ENCODE data around the gene CDS1.
"Not testable (repeated sequence)": the region's sequence is repeated elsewhere in the genome, so short reads cannot be mapped to it uniquely, and the experiment has no call there.

CDS1 gene

DNA sequence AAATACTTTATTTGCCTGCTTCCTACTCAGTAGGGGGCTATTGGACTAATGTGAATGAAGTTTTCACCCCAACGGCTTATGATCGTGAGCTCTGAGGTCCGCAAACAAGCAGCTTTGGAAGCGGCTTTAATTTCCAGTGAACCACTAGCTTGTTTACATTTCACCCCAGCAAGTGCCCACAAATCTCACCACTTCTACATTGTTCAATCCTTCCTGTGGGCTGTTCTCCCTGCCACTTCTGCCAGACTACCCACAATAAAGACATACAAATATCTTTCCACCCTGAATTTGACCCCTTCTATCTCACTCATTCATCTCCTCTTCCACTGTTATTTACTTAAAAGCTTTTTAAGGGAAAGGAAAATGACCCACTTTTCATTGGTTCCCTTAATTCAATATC is 98.0 kb downstream of the CDS1 start:
- H3K9me3 ChIP-seq (ENCODE audit: control insufficient read depth, low read length): no peaks in the 10 kb centered on the region
- peaks cover 3% of the 10 kb centered on the region for H3K4me1 ChIP-seq
- no peak overlapping the region for H3K4me2 ChIP-seq (ENCODE audit: low read length)
- H3K79me2 ChIP-seq: no peaks in the 10 kb centered on the region
- TF ChIP-seq CTCF (IDR thresholded peaks at IDR 0.05): no peak
- H3K36me3 ChIP-seq (ENCODE audit: control insufficient read depth, insufficient read depth, low read length): no peaks in the 10 kb centered on the region
- H2AFZ ChIP-seq: no peak overlapping the region
- H3K4me3 ChIP-seq (ENCODE audit: low read depth, low read length): no peak overlapping the region
- H3K9ac ChIP-seq: no peak overlapping the region
- no peak overlapping the region for H3K27ac ChIP-seq
- no peaks in the 10 kb centered on the region for H3K27me3 ChIP-seq (ENCODE audit: control insufficient read depth, insufficient read depth, low read length)

DNA sequence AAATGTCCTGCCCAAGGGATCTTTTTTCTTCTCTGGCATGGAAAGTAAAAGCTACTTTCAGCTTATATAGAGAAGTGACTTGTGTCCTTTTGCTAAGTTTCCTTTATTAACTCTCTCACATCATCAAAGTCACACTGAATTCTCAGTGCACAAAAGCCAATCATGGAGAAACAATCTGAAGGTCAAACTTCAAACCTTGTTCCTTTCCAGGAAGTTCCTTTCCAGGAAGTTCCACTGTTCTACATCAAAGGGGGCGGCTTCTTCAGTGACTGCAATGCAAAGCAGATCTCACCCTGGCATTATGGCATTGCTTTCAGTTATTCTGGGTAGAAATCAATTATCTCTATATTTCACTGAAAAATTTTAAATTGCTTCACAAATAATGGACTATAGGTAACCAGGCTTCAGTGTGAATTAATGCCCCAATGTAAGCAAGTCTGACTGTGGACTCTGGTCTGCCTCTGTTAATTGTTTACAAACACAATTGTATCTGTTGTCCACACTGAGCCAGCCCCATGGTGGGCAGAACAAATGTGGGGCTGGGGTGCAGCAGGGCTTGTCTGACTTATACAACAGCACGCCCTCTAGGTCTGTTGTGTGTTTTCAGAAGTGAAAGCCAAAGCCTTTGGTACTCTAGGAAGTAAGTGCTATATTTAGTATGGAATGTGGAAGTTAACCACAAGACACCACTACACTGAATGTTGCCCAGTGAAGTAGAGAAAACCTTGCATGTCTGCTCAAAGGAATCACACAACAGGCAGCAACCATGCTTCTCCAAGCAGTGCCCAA is 98.8 kb downstream of the CDS1 start:
- peak overlapping the region; percentile 6 for H3K4me2 ChIP-seq (ENCODE audit: low read length)
- no peaks in the 10 kb centered on the region for H3K79me2 ChIP-seq
- no peaks in the 10 kb centered on the region for H3K27me3 ChIP-seq (ENCODE audit: control insufficient read depth, insufficient read depth, low read length)
- H3K9ac ChIP-seq: no peak overlapping the region
- no peak overlapping the region for H2AFZ ChIP-seq
- H3K9me3 ChIP-seq (ENCODE audit: control insufficient read depth, low read length): no peaks in the 10 kb centered on the region
- H3K4me1 ChIP-seq: no peaks in the 10 kb centered on the region
- no peak for TF ChIP-seq CTCF (IDR thresholded peaks at IDR 0.05)
- H3K36me3 ChIP-seq (ENCODE audit: control insufficient read depth, insufficient read depth, low read length): no peaks in the 10 kb centered on the region
- H3K27ac ChIP-seq: no peak overlapping the region
- H3K4me3 ChIP-seq (ENCODE audit: low read depth, low read length): no peak overlapping the region

DNA sequence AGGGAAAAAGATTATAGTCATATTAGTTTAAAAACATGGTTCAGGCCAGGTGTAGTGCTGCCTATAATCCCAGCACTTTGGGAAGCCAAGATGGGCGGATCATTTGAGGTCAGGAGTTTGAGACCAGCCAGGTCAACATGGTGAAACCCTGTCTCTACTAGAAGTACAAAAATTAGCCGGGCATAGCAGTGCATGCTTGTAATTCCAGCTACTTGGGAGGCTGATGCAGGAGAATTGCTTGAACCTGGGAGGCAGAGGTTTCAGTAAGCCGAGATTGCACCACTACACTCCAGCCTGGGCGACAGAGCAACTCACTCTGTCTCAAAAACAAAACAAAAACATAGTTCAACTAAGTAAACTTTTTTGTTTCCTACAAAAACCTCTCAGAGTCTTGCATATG is 99.7 kb downstream of the CDS1 start:
- not testable (repeated sequence) for H3K9me3 ChIP-seq (ENCODE audit: control insufficient read depth, low read length); H2AFZ ChIP-seq; H3K9ac ChIP-seq; H3K27me3 ChIP-seq (ENCODE audit: control insufficient read depth, insufficient read depth, low read length); H3K4me2 ChIP-seq (ENCODE audit: low read length); H3K79me2 ChIP-seq; H3K4me1 ChIP-seq; H3K4me3 ChIP-seq (ENCODE audit: low read depth, low read length); H3K27ac ChIP-seq; H3K36me3 ChIP-seq (ENCODE audit: control insufficient read depth, insufficient read depth, low read length)

- H3K4me3 ChIP-seq (ENCODE audit: low read depth, low read length): no peak overlapping the region
These were observed 100.3 kb downstream of the CDS1 start for GRCh38 chr4:84683064-84683850.

More at GRCh38 chr4:84683064-84683850, 100.3 kb downstream of the CDS1 start:
- Histone ChIP-seq H3K9ac (no peak overlapping the region), H3K4me2 (ENCODE audit: low read length) (no peak overlapping the region), H3K4me1 (no peaks in the 10 kb centered on the region), H3K9me3 (ENCODE audit: control insufficient read depth, low read length) (no peaks in the 10 kb centered on the region), H2AFZ (no peak overlapping the region), H3K36me3 (ENCODE audit: control insufficient read depth, insufficient read depth, low read length) (no peaks in the 10 kb centered on the region), H3K79me2 (no peaks in the 10 kb centered on the region), H3K27ac (no peak overlapping the region), H3K27me3 (ENCODE audit: control insufficient read depth, insufficient read depth, low read length) (no peaks in the 10 kb centered on the region)
- TF ChIP-seq CTCF (IDR thresholded peaks at IDR 0.05): no peak

All from parathyroid adenoma (tissue), 2 donors.